Ovary (tissue), 3 donors: ENCODE results near the gene OR52L1.

Source experiments
- EP300 ChIP-seq: sonication (generic); formaldehyde crosslinking; IDR thresholded peaks from one replicate; pipeline ENCODE4 v1.6.1; 2017; ENCODE audit warnings: antibody characterized with exemption
- POLR2A ChIP-seq: fragments of 450-650 bp; IDR thresholded peaks from one replicate; pipeline ENCODE4 v1.6.1; 2017; ENCODE audit warnings: antibody characterized with exemption, mild to moderate bottlenecking, moderate library complexity
- TF ChIP-seq, protein P1 (sequence below), 3 donors: fragments of 450-650 bp in 2 of 3; fragments of 200-600 bp in 1 of 3; IDR thresholded peaks; one replicate each; pipeline versions ENCODE4 v1.5.1 to v1.8.0; 2016 to 2022; ENCODE audit warnings: antibody characterized with exemption in 3 of 3, mild to moderate bottlenecking in 1 of 3
- donor health status: DM: no; HTN: no; CAD: no.

DNA sequence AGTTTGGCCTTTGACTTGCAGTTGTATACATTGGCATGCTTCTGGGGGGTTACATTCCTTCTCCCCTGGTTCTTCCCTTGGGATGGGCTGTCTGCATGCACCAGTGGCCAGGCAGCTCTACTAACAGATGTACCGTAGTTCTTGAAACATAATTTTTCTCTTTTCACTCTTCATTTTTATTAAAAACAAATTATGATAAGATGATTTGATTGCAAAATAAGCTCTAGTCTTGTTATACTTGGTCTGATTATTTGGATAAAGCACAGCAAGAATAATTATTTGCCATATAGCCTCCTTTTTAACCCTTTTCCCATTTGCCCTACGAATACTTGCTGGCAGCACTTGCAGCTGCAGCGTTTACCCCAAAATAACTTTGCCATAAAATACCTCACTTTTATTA is 31.2 kb downstream of the OR52L1 start:
- TF ChIP-seq, protein P1, sequence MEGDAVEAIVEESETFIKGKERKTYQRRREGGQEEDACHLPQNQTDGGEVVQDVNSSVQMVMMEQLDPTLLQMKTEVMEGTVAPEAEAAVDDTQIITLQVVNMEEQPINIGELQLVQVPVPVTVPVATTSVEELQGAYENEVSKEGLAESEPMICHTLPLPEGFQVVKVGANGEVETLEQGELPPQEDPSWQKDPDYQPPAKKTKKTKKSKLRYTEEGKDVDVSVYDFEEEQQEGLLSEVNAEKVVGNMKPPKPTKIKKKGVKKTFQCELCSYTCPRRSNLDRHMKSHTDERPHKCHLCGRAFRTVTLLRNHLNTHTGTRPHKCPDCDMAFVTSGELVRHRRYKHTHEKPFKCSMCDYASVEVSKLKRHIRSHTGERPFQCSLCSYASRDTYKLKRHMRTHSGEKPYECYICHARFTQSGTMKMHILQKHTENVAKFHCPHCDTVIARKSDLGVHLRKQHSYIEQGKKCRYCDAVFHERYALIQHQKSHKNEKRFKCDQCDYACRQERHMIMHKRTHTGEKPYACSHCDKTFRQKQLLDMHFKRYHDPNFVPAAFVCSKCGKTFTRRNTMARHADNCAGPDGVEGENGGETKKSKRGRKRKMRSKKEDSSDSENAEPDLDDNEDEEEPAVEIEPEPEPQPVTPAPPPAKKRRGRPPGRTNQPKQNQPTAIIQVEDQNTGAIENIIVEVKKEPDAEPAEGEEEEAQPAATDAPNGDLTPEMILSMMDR (IDR thresholded peaks at IDR 0.05), result no peak
- TF ChIP-seq POLR2A (no peak), EP300 (no peak)
